Measurements from ENCODE around the gene SNAI3. TPM values are rescaled to one million over a fixed set of nuclear protein-coding genes. Genes with fewer than 3 reads are reported as not detected.
A peak's percentile ranks its signal among the peaks of the same experiment; 100 is the strongest.

SNAI3 gene
- total and polyA plus RNA-seq, 9 of the 15 experiments (the other 6 are each of a cell fraction or from before 2014, with no cell fraction given), result 0.04 to 4.1 (median 0.80) TPM; not detected in 1

GRCh38 chr16:88686439-88687253 lies at the start of gene SNAI3 (continued):
- TF ChIP-seq PHF8 (IDR thresholded peaks at IDR 0.05; ENCODE audit: borderline replicate concordance, low read length), result peak; percentile 38; the same call in 1 of the 2 replicates
- TF ChIP-seq BHLHE40 (IDR thresholded peaks at IDR 0.05; ENCODE audit: low read length), result peak; percentile 77
- TF ChIP-seq ARID4B (CRISPR knock-in tag; IDR thresholded peaks at IDR 0.05), result 0 out of 2 replicates have a peak, but pooled peaks have one; percentile 46
- TF ChIP-seq ETS1 (conservative IDR thresholded peaks at IDR 0.05; ENCODE audit: control insufficient read depth, low read depth, low read length), result 0 out of 2 replicates have a peak, but pooled peaks have one; percentile 24
- TF ChIP-seq TRIM24 (IDR thresholded peaks at IDR 0.05), result 0 out of 4 replicates have a peak, but pooled peaks of 1 of the 2 experiments have one; percentile 21
- TF ChIP-seq JUN (IDR thresholded peaks at IDR 0.05; ENCODE audit: borderline replicate concordance, low read depth, low read length), result no peak
- TF ChIP-seq JUN (CRISPR knock-in tag; IDR thresholded peaks at IDR 0.05; ENCODE audit: borderline replicate concordance), result 0 out of 2 replicates have a peak, but pooled peaks have one; percentile 17
- no peak for TF ChIP-seq SMARCB1 (IDR thresholded peaks at IDR 0.05; ENCODE audit: insufficient read length, low read depth)
- TF ChIP-seq ERF (CRISPR knock-in tag; IDR thresholded peaks at IDR 0.05), result 0 out of 2 replicates have a peak, but pooled peaks have one; percentile 74
- TF ChIP-seq SMAD1 (IDR thresholded peaks at IDR 0.05; ENCODE audit: low read depth, low read length, partially characterized antibody), result no peak
- TF ChIP-seq NRF1 (conservative IDR thresholded peaks at IDR 0.05 in 1 of 2, IDR thresholded peaks at IDR 0.05 in 1 of 2), result peak; percentile 84 to 85
- no peak for TF ChIP-seq FOXA1 (IDR thresholded peaks at IDR 0.05; ENCODE audit: borderline replicate concordance)
- peak; percentile 38; the same call in 1 of the 2 replicates for TF ChIP-seq TARDBP (IDR thresholded peaks at IDR 0.05)
- TF ChIP-seq ZC3H8 (IDR thresholded peaks at IDR 0.05), result no peak
- TF ChIP-seq CGGBP1 (CRISPR knock-in tag; IDR thresholded peaks at IDR 0.05), result no peak
- no peak for TF ChIP-seq ZNF589 (CRISPR knock-in tag; IDR thresholded peaks at IDR 0.05; ENCODE audit: low read depth)
- TF ChIP-seq, protein P1, sequence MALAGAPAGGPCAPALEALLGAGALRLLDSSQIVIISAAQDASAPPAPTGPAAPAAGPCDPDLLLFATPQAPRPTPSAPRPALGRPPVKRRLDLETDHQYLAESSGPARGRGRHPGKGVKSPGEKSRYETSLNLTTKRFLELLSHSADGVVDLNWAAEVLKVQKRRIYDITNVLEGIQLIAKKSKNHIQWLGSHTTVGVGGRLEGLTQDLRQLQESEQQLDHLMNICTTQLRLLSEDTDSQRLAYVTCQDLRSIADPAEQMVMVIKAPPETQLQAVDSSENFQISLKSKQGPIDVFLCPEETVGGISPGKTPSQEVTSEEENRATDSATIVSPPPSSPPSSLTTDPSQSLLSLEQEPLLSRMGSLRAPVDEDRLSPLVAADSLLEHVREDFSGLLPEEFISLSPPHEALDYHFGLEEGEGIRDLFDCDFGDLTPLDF (CRISPR knock-in tag; IDR thresholded peaks at IDR 0.05), result peak; percentile 33; the same call in 1 of the 2 replicates
- peak; percentile 26; the same call in 1 of the 2 replicates for TF ChIP-seq RNF2 (IDR thresholded peaks at IDR 0.05)
- TF ChIP-seq CBFA2T3 (IDR thresholded peaks at IDR 0.05), result no peak
- peak; percentile 93 for TF ChIP-seq CTBP1 (IDR thresholded peaks at IDR 0.05; ENCODE audit: borderline replicate concordance)
- no peak for TF ChIP-seq BDP1 (IDR thresholded peaks at IDR 0.05; ENCODE audit: insufficient read depth, insufficient read length)
- TF ChIP-seq MTA3 (IDR thresholded peaks at IDR 0.05; ENCODE audit: borderline replicate concordance), result peak; percentile 63; the same call in 1 of the 2 replicates

All from K562 (cell line).